AG08396 (cell line): ENCODE data around the gene BTC.
"Not testable (repeated sequence)": the region's sequence is repeated elsewhere in the genome, so short reads cannot be mapped to it uniquely, and the experiment has no call there.

Experiments
- DNase-seq: peaks from one replicate; pipeline ENCODE4 v3.0.0; 2012; ENCODE audit warnings: low spot score, mixed read lengths

The BTC gene, protein sequence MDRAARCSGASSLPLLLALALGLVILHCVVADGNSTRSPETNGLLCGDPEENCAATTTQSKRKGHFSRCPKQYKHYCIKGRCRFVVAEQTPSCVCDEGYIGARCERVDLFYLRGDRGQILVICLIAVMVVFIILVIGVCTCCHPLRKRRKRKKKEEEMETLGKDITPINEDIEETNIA

DNA sequence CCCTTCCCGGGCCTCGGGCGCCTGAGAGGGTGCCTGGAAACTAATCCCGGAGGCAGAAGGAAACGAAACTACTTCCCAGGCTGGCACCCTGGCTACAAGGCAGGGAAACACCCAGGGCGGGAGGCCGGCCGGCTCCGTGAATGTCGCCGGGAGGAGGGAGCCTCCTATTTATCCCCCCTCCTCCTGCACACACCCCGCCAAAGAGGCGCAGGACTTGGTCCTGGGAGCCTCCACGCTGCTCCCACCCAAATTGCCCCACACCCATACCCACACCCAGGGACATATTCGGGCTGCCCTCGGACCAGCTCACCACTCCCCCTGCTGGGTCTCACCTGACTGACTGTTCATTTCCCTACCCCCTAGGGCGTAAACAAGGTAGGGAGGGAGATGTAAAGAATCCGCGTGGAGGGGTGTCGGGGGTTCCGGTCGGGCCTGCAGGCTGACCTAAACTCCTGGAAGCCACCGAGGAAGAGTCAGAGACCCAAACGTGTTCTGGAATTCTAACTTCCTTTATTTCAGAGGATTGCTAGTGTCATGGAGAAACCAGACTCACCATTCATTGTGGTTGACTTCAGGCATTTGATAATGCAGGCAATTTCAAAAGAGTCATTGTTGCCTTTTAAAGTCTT is at the start of gene BTC:
Gene BTC (minus strand): TSS at position 142 of the 629 bp plus-strand sequence. CDS start 198 bp downstream, outside the sequence.
- peak; percentile 39 for DNase-seq

DNA sequence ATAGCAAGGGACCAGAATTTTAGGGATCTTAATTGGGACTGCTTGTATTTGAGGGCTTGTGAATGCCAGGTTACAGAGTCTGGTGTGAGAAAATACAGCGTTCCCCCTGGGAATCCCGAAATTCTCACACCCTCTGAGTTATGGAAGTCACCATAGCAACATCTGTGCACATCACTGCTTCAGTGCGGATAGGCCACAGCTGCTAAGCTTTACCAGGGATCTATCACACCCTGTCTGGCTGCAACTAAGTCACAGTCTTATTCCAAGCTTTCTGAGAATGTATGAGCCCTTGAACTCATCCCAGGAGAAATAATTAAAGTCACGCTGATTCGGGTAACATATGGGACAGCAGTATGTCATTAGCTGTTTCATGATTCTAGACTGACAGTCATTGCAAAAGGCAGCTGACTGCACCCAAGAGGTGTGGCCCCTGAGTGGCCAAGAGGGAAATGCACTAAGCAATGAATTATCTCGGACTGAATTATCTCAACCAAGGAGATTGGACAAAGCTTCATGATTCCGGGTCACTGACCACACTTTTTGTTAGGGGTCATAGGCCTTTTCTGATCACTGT is 46.7 kb upstream of the BTC start:
- DNase-seq, result no peak

GRCh38 chr4:74838746-74839370 is 44.5 kb upstream of the BTC start:
- no peak for DNase-seq

DNA sequence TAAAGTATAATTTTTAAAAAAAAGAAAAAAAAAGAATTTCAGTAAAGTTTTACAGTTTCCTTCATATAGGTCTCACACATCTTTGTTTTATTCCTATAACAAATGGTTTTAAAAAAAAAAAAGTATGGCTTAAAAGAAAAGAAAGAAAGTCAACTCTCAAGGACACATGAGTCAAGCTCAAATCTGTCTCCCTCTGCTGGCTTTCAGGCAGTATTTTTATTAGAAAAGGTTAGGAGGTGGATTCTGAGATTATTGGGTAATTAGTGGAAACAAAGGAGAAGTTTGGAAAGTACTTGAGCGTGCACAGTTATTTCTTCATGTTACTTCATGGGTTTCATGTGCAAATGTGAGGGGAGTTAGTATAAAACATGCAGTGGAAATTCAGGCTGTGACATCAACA is 36.6 kb upstream of the BTC start:
- no peak for DNase-seq

GRCh38 chr4:74823194-74823593 is 28.9 kb upstream of the BTC start:
- DNase-seq, result no peak

GRCh38 chr4:74822603-74823002 is 28.3 kb upstream of the BTC start:
- no peak for DNase-seq

GRCh38 chr4:74821541-74821940 is 27.2 kb upstream of the BTC start:
- DNase-seq, result no peak

DNA sequence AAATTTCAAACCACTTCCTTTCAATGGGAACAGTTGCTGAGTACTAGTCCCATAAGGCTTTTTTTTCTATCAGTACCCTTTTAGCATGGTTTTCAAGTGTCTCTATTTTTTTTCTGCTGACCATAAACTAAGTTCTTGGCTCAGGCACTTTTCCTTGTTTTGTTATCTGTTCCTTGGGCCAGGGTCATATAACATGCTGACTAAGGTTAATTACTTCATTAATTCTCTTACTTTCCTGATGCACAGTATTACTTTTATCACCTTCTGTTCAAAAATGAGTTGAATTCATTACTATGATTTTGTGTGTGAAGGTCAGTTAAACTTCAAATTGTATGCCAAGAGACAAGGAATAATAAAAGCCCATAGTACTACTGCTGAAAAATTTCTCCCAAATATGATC is 19.7 kb upstream of the BTC start:
- DNase-seq, result no peak

DNA sequence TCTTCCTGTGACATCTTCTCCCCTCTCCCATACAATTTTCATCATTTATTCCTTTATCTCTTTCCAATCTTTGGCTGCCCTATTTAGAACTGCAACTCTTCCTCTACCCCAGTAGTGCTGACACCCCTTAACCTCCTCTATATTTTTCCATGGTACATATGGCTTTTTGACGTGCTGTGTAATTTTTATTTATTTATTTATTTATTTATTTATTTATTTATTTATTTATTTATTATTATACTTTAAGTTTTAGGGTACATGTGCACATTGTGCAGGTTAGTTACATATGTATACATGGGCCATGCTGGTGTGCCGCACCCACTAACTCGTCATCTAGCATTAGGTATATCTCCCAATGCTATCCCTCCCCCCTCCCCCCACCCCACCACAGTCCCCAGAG is 17.7 kb upstream of the BTC start:
- not testable (repeated sequence) for DNase-seq

DNA sequence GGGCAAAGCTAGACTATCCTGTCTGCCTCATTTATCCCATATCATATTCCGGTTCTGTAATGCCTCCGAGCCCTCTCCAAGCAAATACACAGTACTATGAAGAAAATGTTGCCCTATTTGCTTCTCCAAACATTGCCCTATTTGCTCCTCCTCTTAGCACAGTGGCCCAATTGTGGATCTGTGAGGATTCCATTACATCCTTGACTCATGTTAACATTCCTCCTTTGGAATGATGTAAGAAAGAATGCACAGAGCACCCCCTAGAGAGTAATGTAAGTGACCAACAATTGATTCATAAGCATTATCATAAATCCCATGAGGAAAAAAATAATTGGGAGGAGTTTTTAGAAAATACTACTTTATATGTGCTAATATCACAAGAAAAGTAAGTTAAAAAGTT is 11.3 kb upstream of the BTC start:
- DNase-seq, result peak; percentile 43

DNA sequence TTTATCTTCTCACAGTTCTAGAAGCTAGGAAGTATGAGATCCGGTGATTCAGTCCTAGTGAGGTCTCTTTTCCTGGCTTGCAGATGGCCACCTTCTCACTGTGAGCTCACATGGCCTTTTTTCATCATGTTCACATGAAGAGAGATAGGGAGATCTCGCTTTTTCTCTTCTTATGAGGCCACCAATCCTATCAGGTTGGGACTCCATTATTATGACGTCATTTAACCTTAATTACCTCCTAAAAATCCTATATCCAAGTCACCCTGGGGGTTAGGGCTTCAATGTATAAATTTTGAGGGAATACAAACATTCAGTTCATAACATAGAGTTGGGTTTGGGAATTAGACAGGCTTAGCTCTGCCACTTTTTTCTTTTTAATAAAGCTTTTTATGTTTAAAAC is 6.0 kb upstream of the BTC start:
- no peak for DNase-seq

DNA sequence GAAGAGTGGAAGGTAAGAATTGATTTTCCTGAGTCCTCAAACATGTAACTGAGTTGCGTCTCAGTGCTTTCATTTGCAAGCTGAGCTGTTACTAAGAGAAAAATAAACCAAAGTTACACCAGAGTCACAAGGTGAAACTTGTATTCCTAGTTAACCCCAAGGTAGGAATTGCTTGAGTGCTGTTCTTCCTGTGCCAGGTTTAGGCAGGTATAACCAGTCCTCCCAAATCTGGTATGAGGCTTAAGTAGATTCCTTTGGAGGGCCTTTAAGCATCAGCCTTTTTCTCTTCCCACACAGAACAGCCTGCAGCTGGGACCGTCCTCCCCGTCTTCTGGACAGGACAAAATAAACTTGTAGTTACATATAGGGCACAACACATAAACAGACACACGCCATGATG is 2.3 kb upstream of the BTC start:
- DNase-seq, result no peak

DNA sequence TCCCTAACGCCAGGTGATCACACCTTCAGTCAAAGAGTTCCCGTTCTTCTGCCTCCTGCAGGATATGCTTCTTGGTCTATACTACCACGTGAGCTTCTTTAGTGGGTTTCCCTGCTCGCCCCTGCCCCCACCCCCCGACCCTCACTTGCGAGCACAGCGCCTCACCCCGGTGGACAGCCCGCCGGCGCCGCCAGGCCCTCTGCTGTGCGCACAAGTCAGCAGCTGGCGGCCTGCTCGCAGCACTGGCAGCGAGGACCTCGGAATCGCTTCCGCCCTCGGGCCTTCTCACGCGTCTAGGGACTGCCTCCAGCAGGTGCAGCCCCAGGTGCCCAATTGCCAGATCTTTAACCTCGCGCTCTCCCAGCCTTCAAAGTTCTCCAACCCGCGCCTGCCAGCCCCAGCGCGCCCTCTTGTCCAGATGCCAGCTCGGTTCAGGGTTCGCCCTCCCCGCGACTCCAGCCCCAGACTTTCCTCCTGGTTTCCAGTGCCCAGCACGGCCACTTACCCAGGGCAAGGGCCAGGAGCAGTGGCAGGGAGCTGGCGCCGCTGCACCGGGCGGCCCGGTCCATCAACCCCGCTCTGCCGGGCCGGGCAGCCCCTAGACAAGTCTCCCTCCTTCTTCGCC is 454 bp downstream of the BTC start:
- peak; percentile 57 for DNase-seq

DNA sequence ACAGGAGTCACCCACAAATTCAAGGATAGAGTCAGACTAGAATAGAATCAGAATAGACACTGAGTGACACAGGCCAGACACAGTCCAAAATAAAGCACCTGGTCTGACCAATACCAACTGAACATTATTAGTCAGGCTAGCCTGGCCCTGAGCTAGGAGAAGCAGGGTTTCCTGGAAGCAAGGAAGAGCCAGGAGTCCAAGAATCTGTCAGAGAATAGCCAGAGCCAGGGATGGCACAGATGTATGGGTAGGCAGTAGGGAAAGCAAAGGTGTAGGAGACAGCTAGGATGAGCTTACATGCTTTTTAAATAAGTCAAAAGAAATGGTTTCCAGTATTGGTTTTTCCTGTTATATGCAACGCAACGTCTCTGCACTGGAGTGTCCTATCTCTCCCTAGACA is 3.7 kb downstream of the BTC start:
- no peak for DNase-seq

- DNase-seq, result no peak
These were observed 4.8 kb downstream of the BTC start for GRCh38 chr4:74789518-74789917.

DNA sequence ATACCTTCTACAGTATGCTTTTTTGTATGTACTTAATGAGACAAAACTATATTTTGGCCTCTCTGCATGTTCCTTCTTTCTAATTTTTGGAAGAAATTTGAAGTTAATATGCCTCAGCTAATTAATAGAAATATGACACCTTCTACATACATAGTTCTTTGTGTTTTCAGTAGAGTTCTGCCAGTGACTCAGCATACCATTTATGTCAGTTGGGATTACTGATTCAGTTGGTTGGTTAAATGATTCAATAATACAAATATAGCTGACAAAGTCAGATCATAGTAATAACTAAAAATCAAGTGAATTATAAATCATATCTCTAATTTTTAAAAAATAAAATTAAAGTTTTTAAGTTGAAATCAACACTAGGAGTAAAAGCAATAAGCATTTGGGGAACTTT is 16.8 kb downstream of the BTC start:
- no peak for DNase-seq

DNA sequence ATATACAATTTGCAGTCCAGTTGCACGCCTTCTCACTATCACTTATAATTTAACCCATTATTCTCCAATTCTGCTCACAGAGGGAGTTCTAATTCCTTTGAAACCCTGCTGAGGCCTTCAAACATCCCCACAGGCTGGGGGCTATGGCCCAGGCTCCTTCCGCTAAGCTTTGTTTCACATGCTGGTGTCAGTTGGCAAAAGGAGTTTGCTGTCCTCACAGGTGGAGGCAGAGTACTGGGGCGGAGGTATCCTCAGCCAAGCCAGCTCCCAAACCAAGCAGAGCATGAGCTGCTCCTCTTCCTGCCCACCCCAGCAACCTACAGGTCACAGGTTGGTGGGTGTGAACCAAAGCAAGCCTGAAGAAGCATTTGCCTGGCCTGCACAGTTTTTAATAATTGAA is 21.5 kb downstream of the BTC start:
- no peak for DNase-seq

- DNase-seq, result no peak
These were observed 22.2 kb downstream of the BTC start for GRCh38 chr4:74772106-74772505.

- DNase-seq, result no peak
These were observed 24.0 kb downstream of the BTC start for GRCh38 chr4:74770226-74770910.

DNA sequence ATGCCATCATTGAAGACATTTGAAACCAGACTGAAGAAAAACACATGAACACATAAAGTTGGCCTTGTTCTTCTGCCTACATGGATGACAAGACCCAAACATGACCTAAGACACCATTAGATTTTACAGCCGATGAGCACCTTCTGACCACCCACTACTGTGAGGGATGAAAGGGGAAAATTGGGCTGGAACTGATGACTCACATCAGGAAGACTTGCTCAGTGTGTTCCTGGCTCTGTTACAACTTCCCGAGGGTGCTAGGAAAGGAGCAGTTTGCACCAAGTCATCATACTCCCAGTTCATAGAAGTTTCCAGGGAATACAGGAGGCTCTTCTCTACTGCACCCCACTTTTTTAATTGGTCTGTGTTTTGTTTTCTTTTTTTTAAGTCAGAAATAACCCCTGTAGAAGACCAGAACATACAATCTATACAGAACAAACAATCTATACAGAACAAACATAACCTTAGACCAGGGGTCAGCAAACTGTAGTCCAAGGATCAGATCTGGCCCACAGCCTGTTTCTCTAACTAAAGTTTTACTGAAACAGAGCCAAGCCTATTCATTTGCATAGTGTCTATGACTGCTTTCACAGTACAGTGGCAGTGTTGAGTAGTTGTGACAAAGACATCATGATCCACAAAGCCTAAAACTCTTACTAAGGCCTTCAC is 25.3 kb downstream of the BTC start:
- DNase-seq, result peak; percentile 8

- DNase-seq, result no peak
These were observed 30.2 kb downstream of the BTC start for GRCh38 chr4:74764119-74764518.
